HepG2 (cell line): Measurements from ENCODE around the gene TOP3B.

Source experiments
- CTCF ChIP-seq: sonication (generic); formaldehyde crosslinking; IDR thresholded peaks from 2 replicates; pipeline ENCODE4 v1.5.0; 2020; ENCODE audit warnings: mild to moderate bottlenecking, missing genetic modification reagents, moderate library complexity
- DPF2 ChIP-seq: sonication (generic); formaldehyde crosslinking; IDR thresholded peaks from 2 replicates; pipeline ENCODE4 v1.4.0; 2020; ENCODE audit warnings: mild to moderate bottlenecking, low read depth, missing genetic modification reagents, borderline replicate concordance
- HCFC1 ChIP-seq: fragments of 150-350 bp; IDR thresholded peaks from 2 replicates; pipeline ENCODE4 v1.6.1; 2014; ENCODE audit warnings: low read depth, low read length
- KAT8 ChIP-seq: IDR thresholded peaks from 2 replicates; pipeline ENCODE4 v1.6.1; 2016; ENCODE audit warnings: missing genetic modification reagents, missing compliant biosample characterization
- POLR2A ChIP-seq, 2 experiments: IDR thresholded peaks; 2 replicates each; pipeline ENCODE4 v1.6.1; 2011; ENCODE audit warnings: low read depth in 2 of 2, low read length in 2 of 2, mild to moderate bottlenecking in 1 of 2, moderate library complexity in 1 of 2; ENCODE audit not compliant: insufficient read depth in 1 of 2
- POLR2AphosphoS5 ChIP-seq: IDR thresholded peaks from 2 replicates; pipeline ENCODE4 v1.6.1; 2012; ENCODE audit warnings: low read depth, low read length
- SALL1 ChIP-seq: sonication (generic); formaldehyde crosslinking; IDR thresholded peaks from 2 replicates; pipeline ENCODE4 v1.8.0; 2022; ENCODE audit warnings: mild to moderate bottlenecking, missing genetic modification reagents
- THAP11 ChIP-seq: IDR thresholded peaks from 2 replicates; pipeline ENCODE4 v1.6.1; 2016; ENCODE audit warnings: missing biosample characterization, missing genetic modification reagents
- ZFP36L2 ChIP-seq: sonication (generic); formaldehyde crosslinking; IDR thresholded peaks from 2 replicates; pipeline ENCODE4 v1.4.0; 2020; ENCODE audit warnings: missing genetic modification reagents
- ZFP41 ChIP-seq: sonication (generic); formaldehyde crosslinking; IDR thresholded peaks from 2 replicates; pipeline ENCODE4 v1.4.0; 2020; ENCODE audit warnings: mild to moderate bottlenecking, missing genetic modification reagents, borderline replicate concordance
- ZNF121 ChIP-seq: sonication (generic); formaldehyde crosslinking; IDR thresholded peaks from 2 replicates; pipeline ENCODE4 v1.5.0; 2020; ENCODE audit warnings: mild to moderate bottlenecking, missing genetic modification reagents
- ZNF331 ChIP-seq: sonication (generic); formaldehyde crosslinking; IDR thresholded peaks from 2 replicates; pipeline ENCODE4 v1.4.0; 2020; ENCODE audit warnings: missing genetic modification reagents
- ZUFSP ChIP-seq: sonication (generic); formaldehyde crosslinking; IDR thresholded peaks from 2 replicates; pipeline ENCODE4 v1.9.0; 2021; ENCODE audit warnings: missing genetic modification reagents, mild to moderate bottlenecking, borderline replicate concordance

DNA sequence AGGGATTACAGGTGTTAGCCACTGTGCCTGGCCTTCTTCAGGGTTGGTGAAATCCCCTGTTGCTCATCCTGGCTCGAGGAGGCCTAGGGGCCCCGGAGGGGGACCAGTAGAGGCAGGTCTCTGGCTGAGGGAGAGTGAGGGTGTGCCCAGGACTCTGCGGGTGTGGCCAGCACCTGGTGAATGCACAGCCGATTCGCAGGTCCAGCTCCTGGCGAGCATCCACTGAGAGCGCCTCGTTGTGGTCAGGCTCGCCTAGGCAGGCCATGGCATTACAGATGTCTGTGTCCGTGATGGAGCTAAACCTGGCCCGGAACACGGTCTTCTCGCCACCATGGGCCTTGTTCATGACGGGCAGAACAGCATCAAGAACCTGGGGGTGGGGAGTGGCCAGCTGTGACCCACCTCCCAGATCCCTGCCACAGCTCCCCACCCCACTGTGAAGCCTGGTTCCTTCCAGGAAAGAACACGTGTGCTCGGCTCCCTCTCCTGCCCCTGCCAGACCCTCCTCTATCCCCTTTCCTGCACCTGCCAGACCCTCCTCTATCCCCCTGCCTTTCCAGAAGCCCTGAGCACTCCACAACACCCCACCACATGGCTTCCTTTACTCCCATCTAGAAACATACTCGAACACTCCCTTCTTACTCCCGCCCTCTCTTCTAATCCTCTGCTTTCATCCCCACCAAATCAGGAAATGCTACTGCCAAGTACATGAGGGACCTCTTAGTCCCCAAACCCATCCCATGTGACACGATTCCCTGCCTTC lies 12.4 kb downstream of the TOP3B start:
- no peak for TF ChIP-seq DPF2
- no peak for TF ChIP-seq KAT8 (CRISPR knock-in tag)
- TF ChIP-seq POLR2AphosphoS5: no peak
- no peak for TF ChIP-seq ZFP41 (CRISPR knock-in tag)
- TF ChIP-seq ZNF121: no peak
- TF ChIP-seq ZFP36L2 (CRISPR knock-in tag): no peak
- TF ChIP-seq THAP11 (CRISPR knock-in tag): no peak
- no peak for TF ChIP-seq POLR2A (IDR thresholded peaks at IDR 0.05; ENCODE audit: insufficient read depth in 1 of 2, low read depth in 2 of 2, low read length in 2 of 2)
- TF ChIP-seq ZNF331 (CRISPR knock-in tag): no peak
- no peak for TF ChIP-seq SALL1
- TF ChIP-seq HCFC1: no peak
- TF ChIP-seq ZUFSP (CRISPR knock-in tag): no peak
- no peak for TF ChIP-seq CTCF (CRISPR knock-in tag)
